A549 (cell line): ENCODE data around the gene JAKMIP1.

Source experiments
- CBX8 ChIP-seq: fragments of 200-600 bp; sonication (generic); IDR thresholded peaks from 2 replicates; pipeline ENCODE4 v1.6.1; 2016
- CTCF ChIP-seq: fragments of >200 bp; sonication (Bioruptor Twin); formaldehyde crosslinking; IDR thresholded peaks from 3 replicates; pipeline ENCODE4 v1.5.1; 2016
- NFE2L2 ChIP-seq: fragments of 150-350 bp; conservative IDR thresholded peaks from 2 replicates; pipeline ENCODE4 v1.6.1; 2014; ENCODE audit warnings: low read length

DNA sequence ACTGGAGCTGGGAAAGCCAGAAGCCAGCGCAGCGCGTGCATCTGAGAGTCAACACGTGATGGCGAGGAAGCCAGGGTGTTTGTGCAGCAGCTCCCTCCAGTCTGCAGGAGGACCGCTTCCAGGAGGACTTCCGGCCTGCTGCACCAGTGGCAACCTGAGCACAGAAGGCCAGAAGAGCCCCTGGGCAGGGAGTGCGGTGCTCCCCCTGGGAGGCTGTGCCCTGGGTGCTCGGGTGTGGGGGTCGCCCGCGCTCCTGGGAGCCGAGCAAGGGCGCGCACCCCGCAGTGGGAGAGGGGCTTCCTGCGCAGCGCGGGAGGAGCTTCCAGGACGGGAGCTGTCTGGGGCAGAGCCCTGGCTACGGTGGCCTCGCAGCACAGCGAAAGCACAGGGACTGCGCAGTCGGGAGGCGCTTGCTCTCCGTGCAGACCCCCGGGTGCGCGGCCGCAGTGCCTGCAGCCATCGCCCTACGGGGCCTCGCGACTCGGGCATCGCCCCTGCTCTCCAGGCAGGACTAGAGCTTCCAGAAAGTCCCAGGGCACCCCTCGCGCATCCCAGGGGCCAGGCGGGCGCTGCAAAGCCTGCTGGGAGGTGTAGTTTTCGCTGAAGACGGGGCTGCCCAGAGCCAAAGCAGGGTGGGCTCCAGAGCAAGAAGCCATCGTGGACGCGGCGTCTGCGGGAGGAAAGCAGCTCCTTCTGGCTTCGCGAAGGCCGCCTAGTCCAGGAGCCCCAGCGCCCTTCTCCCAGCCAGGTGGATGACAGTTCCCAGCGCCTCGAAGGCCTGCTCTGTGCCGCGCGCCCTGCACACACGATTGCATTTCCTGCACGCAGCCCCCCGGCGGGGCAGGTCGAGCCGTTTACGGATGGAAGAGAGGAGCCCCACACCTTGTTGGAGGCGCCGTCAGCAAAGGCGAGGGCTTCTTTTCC, 45.2 kb upstream of the JAKMIP1 start:
- TF ChIP-seq CTCF (no peak), CBX8 (no peak), NFE2L2 (no peak)
